GM12865 (cell line): Measurements from ENCODE around the gene MAGI3.

ENCODE experiments used
- DNase-seq: peaks from one replicate; pipeline ENCODE4 v3.0.0; 2010; ENCODE audit warnings: low read depth
- H3K4me3 ChIP-seq: 2 replicates; pipeline ENCODE4 v1.5.1; 2011; ENCODE audit warnings: mild to moderate bottlenecking, low read depth, low read length, control low read depth
- TF ChIP-seq, protein P1 (sequence below): IDR thresholded peaks from 2 replicates; pipeline ENCODE4 v1.5.1; 2011; ENCODE audit warnings: low read length, control low read depth, low read depth, inconsistent platforms; ENCODE audit not compliant: insufficient read depth; ENCODE audit errors: missing control alignments

The MAGI3 gene

DNA sequence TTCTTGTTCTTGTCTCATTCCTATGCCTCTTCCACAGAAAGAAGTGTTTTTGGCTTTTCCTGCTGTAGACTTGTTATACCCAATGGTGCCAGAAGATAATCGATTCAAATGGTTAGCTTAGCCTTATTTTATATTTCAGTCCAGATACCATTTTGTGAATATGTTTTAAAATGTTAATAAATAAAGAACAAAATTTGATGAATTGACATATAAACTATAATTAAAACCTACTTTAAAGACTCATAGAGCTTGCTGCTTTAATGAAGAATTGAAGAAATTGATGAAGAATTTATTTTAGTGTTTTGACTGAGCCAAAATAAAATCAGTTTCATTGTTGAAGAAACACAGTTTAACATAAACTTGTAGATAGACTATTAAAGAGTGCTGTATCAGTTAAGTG, 152.8 kb downstream of the MAGI3 start:
- no peak for DNase-seq
- H3K4me3 ChIP-seq: no peak overlapping the region
- TF ChIP-seq, protein P1, sequence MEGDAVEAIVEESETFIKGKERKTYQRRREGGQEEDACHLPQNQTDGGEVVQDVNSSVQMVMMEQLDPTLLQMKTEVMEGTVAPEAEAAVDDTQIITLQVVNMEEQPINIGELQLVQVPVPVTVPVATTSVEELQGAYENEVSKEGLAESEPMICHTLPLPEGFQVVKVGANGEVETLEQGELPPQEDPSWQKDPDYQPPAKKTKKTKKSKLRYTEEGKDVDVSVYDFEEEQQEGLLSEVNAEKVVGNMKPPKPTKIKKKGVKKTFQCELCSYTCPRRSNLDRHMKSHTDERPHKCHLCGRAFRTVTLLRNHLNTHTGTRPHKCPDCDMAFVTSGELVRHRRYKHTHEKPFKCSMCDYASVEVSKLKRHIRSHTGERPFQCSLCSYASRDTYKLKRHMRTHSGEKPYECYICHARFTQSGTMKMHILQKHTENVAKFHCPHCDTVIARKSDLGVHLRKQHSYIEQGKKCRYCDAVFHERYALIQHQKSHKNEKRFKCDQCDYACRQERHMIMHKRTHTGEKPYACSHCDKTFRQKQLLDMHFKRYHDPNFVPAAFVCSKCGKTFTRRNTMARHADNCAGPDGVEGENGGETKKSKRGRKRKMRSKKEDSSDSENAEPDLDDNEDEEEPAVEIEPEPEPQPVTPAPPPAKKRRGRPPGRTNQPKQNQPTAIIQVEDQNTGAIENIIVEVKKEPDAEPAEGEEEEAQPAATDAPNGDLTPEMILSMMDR: no peak

- TF ChIP-seq, protein P1: no peak
- DNase-seq: no peak
Measured at GRCh38 chr1:113545210-113545609, 154.9 kb downstream of the MAGI3 start.

DNA sequence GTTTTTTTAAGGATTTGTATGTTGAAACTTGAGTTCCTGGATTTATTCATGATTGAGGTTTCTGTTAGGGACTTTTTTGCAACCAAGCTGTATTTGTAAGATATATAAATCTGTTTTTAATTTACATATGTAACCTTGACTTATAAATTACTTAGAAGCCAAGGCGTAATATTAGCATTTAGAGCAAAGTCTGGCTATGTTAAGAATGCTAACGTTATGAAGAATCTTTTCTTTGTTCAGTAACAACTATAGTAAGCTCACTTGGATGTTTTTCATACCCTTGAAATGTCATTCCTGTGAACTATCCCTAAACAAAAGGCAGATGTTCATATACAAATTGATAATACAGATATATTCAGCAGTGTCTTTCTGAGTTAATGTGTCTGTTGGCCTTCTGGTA, 155.3 kb downstream of the MAGI3 start:
- no peak overlapping the region for H3K4me3 ChIP-seq
- no peak for DNase-seq
- TF ChIP-seq, protein P1: no peak

More at GRCh38 chr1:113545210-113545609, 154.9 kb downstream of the MAGI3 start:
- no peak overlapping the region for H3K4me3 ChIP-seq

- no peak overlapping the region for H3K4me3 ChIP-seq
- TF ChIP-seq, protein P1: no peak
- DNase-seq: no peak
Measured at GRCh38 chr1:113551728-113552127, 161.4 kb downstream of the MAGI3 start.

GRCh38 chr1:113552244-113552643, 161.9 kb downstream of the MAGI3 start:
- H3K4me3 ChIP-seq: no peak overlapping the region
- TF ChIP-seq, protein P1: no peak
- no peak for DNase-seq

DNA sequence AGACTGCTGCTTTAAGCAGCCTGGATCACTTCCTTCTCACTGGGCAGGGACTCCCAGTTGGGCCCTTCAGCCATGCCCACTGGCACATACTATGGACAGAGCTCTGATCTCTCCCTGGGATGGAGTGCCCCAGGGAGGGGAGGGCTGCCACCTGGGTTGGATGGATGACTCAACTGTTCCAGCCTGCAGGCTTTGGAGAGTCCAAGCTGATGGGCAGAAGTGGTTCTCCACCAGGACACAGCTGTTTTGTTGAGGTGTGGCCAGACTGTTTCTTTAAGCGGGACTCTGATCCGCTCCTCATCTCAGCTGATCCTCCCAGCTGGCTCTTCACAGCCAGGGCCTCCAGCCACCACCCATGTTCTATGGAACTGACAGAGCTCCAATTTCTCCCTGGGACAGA, 166.9 kb downstream of the MAGI3 start:
- DNase-seq: no peak
- no peak overlapping the region for H3K4me3 ChIP-seq
- TF ChIP-seq, protein P1: no peak

GRCh38 chr1:113565621-113566020, 175.3 kb downstream of the MAGI3 start:
- TF ChIP-seq, protein P1: no peak
- no peak for DNase-seq
- no peak overlapping the region for H3K4me3 ChIP-seq
